PFSK-1 (cell line): Measurements from ENCODE around the gene TNIP2.

Experiments
- FOXP2 ChIP-seq: optimal IDR thresholded peaks from 2 replicates; pipeline ENCODE3; 2011; ENCODE audit warnings: borderline replicate concordance, control low read depth, inconsistent platforms; ENCODE audit not compliant: insufficient read depth; ENCODE audit errors: extremely low read length, extremely low read depth
- POLR2AphosphoS5 ChIP-seq: IDR thresholded peaks from 2 replicates; pipeline ENCODE4 v1.6.1; 2012; ENCODE audit warnings: low read depth, mild to moderate bottlenecking, control low read depth, low read length, moderate library complexity
- SIN3A ChIP-seq: IDR thresholded peaks from 2 replicates; pipeline ENCODE4 v1.6.1; 2012; ENCODE audit warnings: mild to moderate bottlenecking, low read length, moderate library complexity, borderline replicate concordance; ENCODE audit not compliant: insufficient read depth
- TAF1 ChIP-seq: IDR thresholded peaks from 2 replicates; pipeline ENCODE4 v1.6.1; 2012; ENCODE audit warnings: low read length, control low read depth, borderline replicate concordance; ENCODE audit not compliant: insufficient read depth
- TF ChIP-seq, protein P1 (sequence below), 2 experiments: IDR thresholded peaks; 2 replicates each; pipeline versions ENCODE4 v1.6.1 to v1.8.0; 2011 to 2012; ENCODE audit warnings: low read depth in 2 of 2, low read length in 2 of 2, control low read depth in 1 of 2, inconsistent platforms in 1 of 2, mild to moderate bottlenecking in 1 of 2, moderate library complexity in 1 of 2; ENCODE audit not compliant: insufficient read depth in 1 of 2

The TNIP2 gene

DNA sequence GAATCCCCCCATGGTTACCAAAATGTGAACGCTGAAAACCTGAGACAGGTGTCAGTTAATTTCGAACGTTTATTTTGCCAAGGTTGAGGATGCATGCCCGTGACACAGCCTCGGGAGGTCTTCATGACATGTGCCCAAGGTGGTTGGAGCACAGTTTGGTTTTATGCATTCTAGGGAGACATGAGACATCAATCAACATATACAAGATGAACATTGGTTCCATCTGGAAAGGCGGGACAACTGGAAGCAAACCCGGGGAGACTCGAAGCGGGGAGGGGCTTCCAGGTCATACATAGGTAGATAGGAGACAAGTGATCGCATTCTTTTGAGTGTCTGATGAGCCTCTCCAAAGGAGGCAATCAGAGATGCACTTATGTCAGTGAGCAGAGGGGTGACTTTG, 25.8 kb upstream of the TNIP2 start:
- TF ChIP-seq, protein P1, sequence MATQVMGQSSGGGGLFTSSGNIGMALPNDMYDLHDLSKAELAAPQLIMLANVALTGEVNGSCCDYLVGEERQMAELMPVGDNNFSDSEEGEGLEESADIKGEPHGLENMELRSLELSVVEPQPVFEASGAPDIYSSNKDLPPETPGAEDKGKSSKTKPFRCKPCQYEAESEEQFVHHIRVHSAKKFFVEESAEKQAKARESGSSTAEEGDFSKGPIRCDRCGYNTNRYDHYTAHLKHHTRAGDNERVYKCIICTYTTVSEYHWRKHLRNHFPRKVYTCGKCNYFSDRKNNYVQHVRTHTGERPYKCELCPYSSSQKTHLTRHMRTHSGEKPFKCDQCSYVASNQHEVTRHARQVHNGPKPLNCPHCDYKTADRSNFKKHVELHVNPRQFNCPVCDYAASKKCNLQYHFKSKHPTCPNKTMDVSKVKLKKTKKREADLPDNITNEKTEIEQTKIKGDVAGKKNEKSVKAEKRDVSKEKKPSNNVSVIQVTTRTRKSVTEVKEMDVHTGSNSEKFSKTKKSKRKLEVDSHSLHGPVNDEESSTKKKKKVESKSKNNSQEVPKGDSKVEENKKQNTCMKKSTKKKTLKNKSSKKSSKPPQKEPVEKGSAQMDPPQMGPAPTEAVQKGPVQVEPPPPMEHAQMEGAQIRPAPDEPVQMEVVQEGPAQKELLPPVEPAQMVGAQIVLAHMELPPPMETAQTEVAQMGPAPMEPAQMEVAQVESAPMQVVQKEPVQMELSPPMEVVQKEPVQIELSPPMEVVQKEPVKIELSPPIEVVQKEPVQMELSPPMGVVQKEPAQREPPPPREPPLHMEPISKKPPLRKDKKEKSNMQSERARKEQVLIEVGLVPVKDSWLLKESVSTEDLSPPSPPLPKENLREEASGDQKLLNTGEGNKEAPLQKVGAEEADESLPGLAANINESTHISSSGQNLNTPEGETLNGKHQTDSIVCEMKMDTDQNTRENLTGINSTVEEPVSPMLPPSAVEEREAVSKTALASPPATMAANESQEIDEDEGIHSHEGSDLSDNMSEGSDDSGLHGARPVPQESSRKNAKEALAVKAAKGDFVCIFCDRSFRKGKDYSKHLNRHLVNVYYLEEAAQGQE (IDR thresholded peaks at IDR 0.05; ENCODE audit: insufficient read depth in 1 of 2, low read depth in 2 of 2, low read length in 2 of 2), result no peak
- TF ChIP-seq SIN3A (no peak), TAF1 (no peak), POLR2AphosphoS5 (no peak), FOXP2 (no peak)

DNA sequence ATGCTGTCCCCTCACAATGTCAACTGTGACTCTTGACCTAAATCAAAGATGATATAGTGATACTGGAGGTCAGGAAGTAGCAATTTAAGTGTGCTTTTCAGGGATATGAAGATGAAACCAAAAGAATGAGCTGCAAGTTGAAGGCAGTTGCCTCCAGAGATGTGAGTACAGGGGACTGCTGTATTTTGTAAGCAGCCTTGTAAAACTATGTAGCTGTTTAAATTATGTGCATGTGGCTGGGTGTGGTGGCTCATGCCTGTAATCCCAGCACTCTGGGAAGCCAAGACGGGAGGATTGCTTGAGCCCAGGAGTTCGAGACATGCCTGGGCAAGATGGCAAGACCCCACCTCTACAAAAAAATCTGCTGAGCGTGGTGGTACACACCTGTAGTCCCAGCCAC, 15.1 kb upstream of the TNIP2 start:
- no peak for TF ChIP-seq FOXP2
- no peak for TF ChIP-seq SIN3A
- no peak for TF ChIP-seq TAF1
- TF ChIP-seq, protein P1 (IDR thresholded peaks at IDR 0.05; ENCODE audit: insufficient read depth in 1 of 2, low read depth in 2 of 2, low read length in 2 of 2), result no peak
- no peak for TF ChIP-seq POLR2AphosphoS5

DNA sequence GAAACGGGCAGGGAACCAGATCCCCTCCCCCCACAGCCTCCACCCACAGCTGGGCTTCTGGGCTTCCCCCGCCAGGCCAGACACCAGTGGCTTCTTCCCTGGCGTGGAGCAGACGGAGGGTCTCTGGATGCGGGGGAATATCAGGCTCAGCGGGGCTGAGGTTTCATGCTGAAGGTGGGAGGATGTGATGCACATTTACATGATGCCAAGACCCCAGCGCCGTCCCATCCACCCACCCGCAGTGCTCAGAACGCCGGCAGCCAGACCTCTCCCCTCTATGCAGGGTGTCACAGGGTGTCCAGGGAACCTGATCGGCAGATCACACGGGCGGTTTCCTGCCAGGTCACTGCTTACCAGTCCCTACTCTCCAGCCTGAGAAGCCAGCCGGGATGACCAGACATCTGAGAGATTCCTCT, 12.8 kb upstream of the TNIP2 start:
- TF ChIP-seq TAF1 (no peak), FOXP2 (no peak), POLR2AphosphoS5 (no peak), SIN3A (no peak)
- TF ChIP-seq, protein P1 (IDR thresholded peaks at IDR 0.05; ENCODE audit: insufficient read depth in 1 of 2, low read depth in 2 of 2, low read length in 2 of 2), result no peak

DNA sequence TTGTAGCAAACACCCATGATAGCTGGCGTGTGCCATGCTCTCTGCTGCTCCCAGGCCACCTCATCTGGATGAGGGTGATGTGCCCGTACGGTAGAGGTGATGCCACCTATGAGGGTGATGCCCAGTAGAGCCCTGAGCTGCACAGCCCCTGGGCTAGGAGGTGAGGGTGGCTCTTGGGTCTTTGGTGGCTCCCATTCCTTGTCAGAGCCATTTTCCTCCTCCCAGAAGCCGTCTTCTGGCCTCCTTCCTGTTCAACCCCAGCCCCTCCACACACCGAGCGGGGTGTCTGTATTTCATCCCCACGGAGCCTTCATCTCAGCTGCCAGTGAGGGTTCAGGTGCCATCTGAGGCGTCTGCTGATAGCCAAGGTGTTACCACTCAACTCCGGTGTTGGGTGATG, 12.0 kb upstream of the TNIP2 start:
- no peak for TF ChIP-seq FOXP2
- no peak for TF ChIP-seq POLR2AphosphoS5
- TF ChIP-seq SIN3A, result no peak
- TF ChIP-seq, protein P1 (IDR thresholded peaks at IDR 0.05; ENCODE audit: insufficient read depth in 1 of 2, low read depth in 2 of 2, low read length in 2 of 2), result no peak
- TF ChIP-seq TAF1, result no peak

DNA sequence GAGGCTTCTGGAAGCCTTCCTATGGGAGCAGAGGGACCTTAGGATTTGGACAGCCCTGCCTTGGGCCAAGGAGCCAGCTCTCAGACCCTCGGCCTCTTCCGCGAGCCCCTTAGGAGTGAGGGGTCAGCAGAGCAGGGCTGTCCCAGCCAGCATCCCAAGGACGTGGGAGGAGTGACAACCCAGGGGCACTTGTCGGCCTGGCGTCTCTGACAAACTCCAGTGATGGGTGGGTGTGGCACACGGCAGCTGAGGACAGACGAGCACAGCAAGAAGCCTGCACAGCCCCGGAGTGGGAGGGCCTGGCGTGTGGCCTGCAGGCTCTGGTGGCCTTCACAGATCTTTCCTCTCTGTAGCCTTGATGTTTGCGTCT, 11.6 kb upstream of the TNIP2 start:
- no peak for TF ChIP-seq SIN3A
